ENCODE data around the gene TSSK6.

DNA sequence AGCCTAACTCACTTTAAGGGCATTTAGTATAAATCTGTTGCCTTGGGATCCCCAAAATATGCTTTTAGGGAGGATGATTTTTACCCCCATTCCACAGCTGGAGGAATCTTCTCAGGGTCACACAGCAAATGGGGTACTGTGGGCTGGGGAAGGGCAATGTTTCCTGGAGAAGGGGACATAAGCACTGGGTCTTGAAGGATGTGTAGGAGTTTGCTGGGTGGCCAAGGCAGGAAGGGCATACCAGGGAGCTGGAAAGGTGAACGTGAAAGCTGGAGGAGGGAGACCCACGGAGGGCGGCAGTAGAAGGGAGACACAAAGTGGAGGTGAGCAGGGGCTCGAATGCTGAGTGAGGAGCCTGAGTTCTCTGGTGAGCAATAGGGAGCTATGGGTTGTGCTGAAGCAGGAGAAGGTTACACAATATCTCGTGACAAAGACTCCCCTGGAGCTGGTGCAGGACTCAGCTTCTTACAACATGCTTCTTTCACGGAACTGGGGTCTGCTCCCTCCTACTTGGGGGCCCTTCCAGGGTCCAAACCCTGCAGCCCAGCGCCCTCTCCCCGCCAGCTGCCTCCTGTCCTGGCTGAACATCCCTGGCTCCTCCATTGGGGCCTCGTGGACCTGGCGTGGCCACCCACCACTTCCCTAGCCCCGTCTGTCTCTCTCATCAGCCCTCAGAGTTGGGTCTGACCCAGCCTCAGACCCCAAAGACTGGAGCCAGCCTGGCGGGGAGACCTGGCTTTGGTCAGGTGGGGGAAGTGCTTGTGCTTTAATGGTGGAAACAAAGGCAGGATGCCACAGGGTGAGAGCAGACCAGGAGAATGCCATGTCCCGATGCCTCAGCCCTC, 33.8 kb upstream of the TSSK6 start:
- no peak for TF ChIP-seq CTCF (optimal IDR thresholded peaks at IDR 0.05 in 1 of 3, IDR thresholded peaks at IDR 0.05 in 1 of 3, conservative IDR thresholded peaks at IDR 0.05 in 1 of 3; ENCODE audit: extremely low read depth in 1 of 3, insufficient read depth in 2 of 3, low read length in 3 of 3)
- TF ChIP-seq EZH2 (IDR thresholded peaks at IDR 0.05; ENCODE audit: low read length) = no peak
